DMS 273 treated with DMSO at 0.1 percent for 48 hours (cell line): ENCODE results near the gene GUCY1A2.
"Not testable (repeated sequence)": the region's sequence is repeated elsewhere in the genome, so short reads cannot be mapped to it uniquely, and the experiment has no call there.

Experiments used
- DNase-seq: peaks from one replicate; lab custom pipeline; 2025; lab: John Stamatoyannopoulos, UW

Gene GUCY1A2

GRCh38 chr11:107018219-107018901 is at the start of gene GUCY1A2:
GUCY1A2 (minus strand) TSS chr11:107018476; CDS start chr11:107018055, 421 bp downstream.
- DNase-seq: no peak

GRCh38 chr11:107054391-107054790 is 36.1 kb upstream of the GUCY1A2 start:
- DNase-seq: no peak

GRCh38 chr11:107051332-107051731 is 33.1 kb upstream of the GUCY1A2 start:
- DNase-seq: not testable (repeated sequence)

- not testable (repeated sequence) for DNase-seq
Measured at GRCh38 chr11:107050899-107051298, 32.6 kb upstream of the GUCY1A2 start.

- DNase-seq: no peak
Measured at GRCh38 chr11:107050121-107050520, 31.8 kb upstream of the GUCY1A2 start.

GRCh38 chr11:107044503-107044902 is 26.2 kb upstream of the GUCY1A2 start:
- no peak for DNase-seq

- DNase-seq: no peak
Measured at GRCh38 chr11:107043242-107044006, 25.1 kb upstream of the GUCY1A2 start.

GRCh38 chr11:107042748-107043147 is 24.5 kb upstream of the GUCY1A2 start:
- no peak for DNase-seq

- DNase-seq: no peak
Measured at GRCh38 chr11:107041088-107041444, 22.8 kb upstream of the GUCY1A2 start.

GRCh38 chr11:107040433-107041087 is 22.3 kb upstream of the GUCY1A2 start:
- DNase-seq: no peak

- DNase-seq: no peak
Measured at GRCh38 chr11:107025673-107026072, 7.4 kb upstream of the GUCY1A2 start.

- DNase-seq: no peak
Measured at GRCh38 chr11:107020594-107020993, 2.3 kb upstream of the GUCY1A2 start.

- no peak for DNase-seq
Measured at GRCh38 chr11:107018902-107019493, 722 bp upstream of the GUCY1A2 start.

- no peak for DNase-seq
Measured at GRCh38 chr11:107017433-107018218, 650 bp downstream of the GUCY1A2 start.

- no peak for DNase-seq
Measured at GRCh38 chr11:107017104-107017432, 1.2 kb downstream of the GUCY1A2 start.

GRCh38 chr11:107014871-107015270 is 3.4 kb downstream of the GUCY1A2 start:
- no peak for DNase-seq

- no peak for DNase-seq
Measured at GRCh38 chr11:107011977-107012376, 6.3 kb downstream of the GUCY1A2 start.

GRCh38 chr11:107009190-107009589 is 9.1 kb downstream of the GUCY1A2 start:
- no peak for DNase-seq

- no peak for DNase-seq
Measured at GRCh38 chr11:107006076-107006833, 12.0 kb downstream of the GUCY1A2 start.

GRCh38 chr11:106999196-106999595 is 19.1 kb downstream of the GUCY1A2 start:
- no peak for DNase-seq

- DNase-seq: no peak
Measured at GRCh38 chr11:106998916-106999188, 19.4 kb downstream of the GUCY1A2 start.
